Activated T-cell treated with anti-CD3 and anti-CD28 coated beads, Interleukin-2, amount 50 U/mL, for 72 hours (primary cell): ENCODE data around the gene LSP1. TPM values are rescaled to one million over a fixed set of nuclear protein-coding genes. Genes with fewer than 3 reads are reported as not detected.
"Not testable (repeated sequence)": the region's sequence is repeated elsewhere in the genome, so short reads cannot be mapped to it uniquely, and the experiment has no call there.

Experiments used
- ATAC-seq, 2 donors: fragments of 150-1000 bp; cut with Tn5 transposase; replicated peaks in 1 of 2; 2 replicates each; pipeline ENCODE4 v1.10.0; 2021; ENCODE audit warnings: moderate library complexity in 2 of 2, mild to moderate bottlenecking in 1 of 2
- DNase-seq, 2 donors: peaks; one replicate each; pipeline ENCODE4 v3.0.0; 2021 to 2022; ENCODE audit warnings: mixed read lengths in 1 of 2
- H3K27ac Mint-ChIP-seq: one replicate; pipeline ENCODE4 v1.8.0; 2022; ENCODE audit warnings: mild to moderate bottlenecking, moderate library complexity, mixed read lengths
- H3K27me3 Mint-ChIP-seq: one replicate; pipeline ENCODE4 v1.8.0; 2022; ENCODE audit warnings: low read depth, mixed read lengths
- H3K36me3 Mint-ChIP-seq, 2 donors: one replicate each; pipeline ENCODE4 v1.8.0; 2022; ENCODE audit warnings: mixed read lengths in 2 of 2, mild to moderate bottlenecking in 1 of 2; ENCODE audit not compliant: insufficient read depth in 2 of 2
- H3K4me1 Mint-ChIP-seq: one replicate; pipeline ENCODE4 v1.8.0; 2022; ENCODE audit warnings: low read depth, mixed read lengths
- H3K4me3 Mint-ChIP-seq, 2 donors: one replicate each; pipeline ENCODE4 v1.8.0; 2022; ENCODE audit warnings: mild to moderate bottlenecking in 2 of 2, mixed read lengths in 2 of 2, moderate library complexity in 2 of 2
- H3K9me3 Mint-ChIP-seq, 2 donors: one replicate each; pipeline ENCODE4 v1.8.0; 2022; ENCODE audit warnings: mixed read lengths in 2 of 2
- total RNA-seq, 2 donors: library from RNA; stranded (reverse); gene quantifications; one replicate each; pipeline ENCODE4 v1.2.3, GENCODE V29; 2022

LSP1 gene
- total RNA-seq, 2 donors from 2014 or later: 301 to 312 TPM

- DNase-seq: peak in 1 of 2 donors; percentile 0
- no peak for ATAC-seq
- Mint-ChIP-seq H3K4me3 (no peak overlapping the region), H3K27me3 (no peaks in the 10 kb centered on the region), H3K27ac (no peak overlapping the region), H3K9me3 (no peaks in the 10 kb centered on the region), H3K4me1 (peaks cover 4% of the 10 kb centered on the region), H3K36me3 (no peaks in the 10 kb centered on the region)
Measured at GRCh38 chr11:1878137-1879031, 25.5 kb downstream of the LSP1 start.

- Mint-ChIP-seq H3K9me3 (no peaks in the 10 kb centered on the region), H3K27ac (no peak overlapping the region), H3K27me3 (no peaks in the 10 kb centered on the region), H3K4me1 (peaks cover 4% of the 10 kb centered on the region), H3K36me3 (no peaks in the 10 kb centered on the region), H3K4me3 (no peak overlapping the region)
- ATAC-seq (no peak), DNase-seq (no peak)
Measured at GRCh38 chr11:1879342-1879940, 26.6 kb downstream of the LSP1 start.

- H3K27me3 Mint-ChIP-seq: no peaks in the 10 kb centered on the region
- ATAC-seq (no peak), DNase-seq (no peak)
- no peaks in the 10 kb centered on the region for H3K36me3 Mint-ChIP-seq
- H3K4me1 Mint-ChIP-seq: peaks cover 4% of the 10 kb centered on the region
- H3K4me3 Mint-ChIP-seq: no peak overlapping the region
- H3K9me3 Mint-ChIP-seq: no peaks in the 10 kb centered on the region
- H3K27ac Mint-ChIP-seq: no peak overlapping the region
Measured at GRCh38 chr11:1879941-1880720, 27.2 kb downstream of the LSP1 start.

GRCh38 chr11:1880746-1881441, 28.0 kb downstream of the LSP1 start:
- no peaks in the 10 kb centered on the region for H3K9me3 Mint-ChIP-seq
- DNase-seq (no peak), ATAC-seq (no peak)
- peaks cover 4% of the 10 kb centered on the region for H3K4me1 Mint-ChIP-seq
- no peaks in the 10 kb centered on the region for H3K27me3 Mint-ChIP-seq
- H3K27ac Mint-ChIP-seq: no peak overlapping the region
- H3K36me3 Mint-ChIP-seq: no peaks in the 10 kb centered on the region
- H3K4me3 Mint-ChIP-seq: no peak overlapping the region

- H3K36me3 Mint-ChIP-seq: no peaks in the 10 kb centered on the region
- DNase-seq: no peak
- peak; percentile 25 to 35 for ATAC-seq
- no peak overlapping the region for H3K4me3 Mint-ChIP-seq
- H3K9me3 Mint-ChIP-seq: no peaks in the 10 kb centered on the region
- no peak overlapping the region for H3K27ac Mint-ChIP-seq
- no peaks in the 10 kb centered on the region for H3K27me3 Mint-ChIP-seq
- peaks cover 4% of the 10 kb centered on the region for H3K4me1 Mint-ChIP-seq
Measured at GRCh38 chr11:1881442-1882264, 28.8 kb downstream of the LSP1 start.

- Mint-ChIP-seq H3K27me3 (no peaks in the 10 kb centered on the region), H3K36me3 (no peaks in the 10 kb centered on the region), H3K4me3 (no peak overlapping the region), H3K9me3 (no peaks in the 10 kb centered on the region), H3K4me1 (peaks cover 4% of the 10 kb centered on the region), H3K27ac (no peak overlapping the region)
- ATAC-seq (peak; percentile 89 to 90), DNase-seq (peak; percentile 80 to 87)
Measured at GRCh38 chr11:1882265-1883238, 29.7 kb downstream of the LSP1 start.

- Mint-ChIP-seq H3K27me3 (no peaks in the 10 kb centered on the region), H3K36me3 (no peaks in the 10 kb centered on the region), H3K9me3 (no peaks in the 10 kb centered on the region), H3K4me3 (no peak overlapping the region), H3K27ac (no peak overlapping the region), H3K4me1 (peaks cover 9% of the 10 kb centered on the region)
- no peak for ATAC-seq
- no peak for DNase-seq
Measured at GRCh38 chr11:1883346-1884302, 30.7 kb downstream of the LSP1 start.

GRCh38 chr11:1884303-1884700, 31.4 kb downstream of the LSP1 start:
- Mint-ChIP-seq H3K27me3 (no peaks in the 10 kb centered on the region), H3K9me3 (no peaks in the 10 kb centered on the region), H3K36me3 (peaks cover 0 to 2% of the 10 kb centered on the region in 2 donors), H3K4me3 (no peak overlapping the region), H3K4me1 (peaks cover 14% of the 10 kb centered on the region), H3K27ac (no peak overlapping the region)
- DNase-seq (no peak), ATAC-seq (no peak)

- not testable (repeated sequence) for H3K27ac Mint-ChIP-seq, ATAC-seq, H3K9me3 Mint-ChIP-seq, DNase-seq, H3K4me3 Mint-ChIP-seq, H3K36me3 Mint-ChIP-seq, H3K27me3 Mint-ChIP-seq
- peaks cover 25% of the 10 kb centered on the region for H3K4me1 Mint-ChIP-seq
Measured at GRCh38 chr11:1886551-1886950, 33.7 kb downstream of the LSP1 start.

- peaks cover 28% of the 10 kb centered on the region for H3K4me1 Mint-ChIP-seq
- ATAC-seq (no peak), DNase-seq (no peak)
- H3K27me3 Mint-ChIP-seq: no peaks in the 10 kb centered on the region
- H3K9me3 Mint-ChIP-seq: peaks cover 0 to 2% of the 10 kb centered on the region in 2 donors
- H3K36me3 Mint-ChIP-seq: peaks cover 0 to 5% of the 10 kb centered on the region in 2 donors
- H3K27ac Mint-ChIP-seq: no peak overlapping the region
- H3K4me3 Mint-ChIP-seq: no peak overlapping the region
Measured at GRCh38 chr11:1887451-1888346, 34.8 kb downstream of the LSP1 start.
